HG02938 (cell line): ENCODE measurements around the gene CFDP1.

Source experiments
- ATAC-seq: cut with Tn5 transposase; IDR thresholded peaks from one replicate; pipeline ENCODE4 v1.9.1; 2021; ENCODE audit warnings: mild to moderate bottlenecking, moderate library complexity; ENCODE audit not compliant: unreplicated experiment

The CFDP1 gene

GRCh38 chr16:75432828-75433731 lies at the start of gene CFDP1:
Gene CFDP1 (minus strand): TSS chr16:75433503. CDS start chr16:75433352, 151 bp downstream.
- ATAC-seq: peak; percentile 87

- no peak for ATAC-seq
Observed at GRCh38 chr16:75482434-75483205, 49.3 kb upstream of the CFDP1 start.

- ATAC-seq: no peak
Observed at GRCh38 chr16:75481475-75481874, 48.2 kb upstream of the CFDP1 start.

- ATAC-seq: no peak
Observed at GRCh38 chr16:75479421-75479990, 46.2 kb upstream of the CFDP1 start.

GRCh38 chr16:75478480-75479345 lies 45.4 kb upstream of the CFDP1 start:
- no peak for ATAC-seq

GRCh38 chr16:75477680-75478473 lies 44.6 kb upstream of the CFDP1 start:
- ATAC-seq: no peak

GRCh38 chr16:75476817-75477216 lies 43.5 kb upstream of the CFDP1 start:
- ATAC-seq: no peak

GRCh38 chr16:75475420-75475847 lies 42.1 kb upstream of the CFDP1 start:
- ATAC-seq: no peak

- ATAC-seq: no peak
Observed at GRCh38 chr16:75472908-75473877, 39.9 kb upstream of the CFDP1 start.

- peak; percentile 50 for ATAC-seq
Observed at GRCh38 chr16:75471723-75472633, 38.7 kb upstream of the CFDP1 start.

- ATAC-seq: no peak
Observed at GRCh38 chr16:75466760-75467159, 33.5 kb upstream of the CFDP1 start.

- ATAC-seq: peak; percentile 91
Observed at GRCh38 chr16:75464122-75464918, 31.0 kb upstream of the CFDP1 start, which contains the start of gene TMEM170A. Gene TMEM170A (minus strand): TSS chr16:75464689. CDS start chr16:75464600, 89 bp downstream.

- ATAC-seq: peak; percentile 14
Observed at GRCh38 chr16:75463389-75464121, 30.3 kb upstream of the CFDP1 start.

GRCh38 chr16:75462806-75463205 lies 29.5 kb upstream of the CFDP1 start:
- peak; percentile 36 for ATAC-seq

- no peak for ATAC-seq
Observed at GRCh38 chr16:75461575-75461974, 28.3 kb upstream of the CFDP1 start.

- ATAC-seq: no peak
Observed at GRCh38 chr16:75460446-75460845, 27.1 kb upstream of the CFDP1 start.
